K562 (cell line): ENCODE results near the gene CNTN2.

Experiments used
- MAX ChIP-seq: sonication (generic); formaldehyde crosslinking; IDR thresholded peaks from 2 replicates; pipeline ENCODE4 v1.9.0; 2022; ENCODE audit warnings: mild to moderate bottlenecking, missing genetic modification reagents
- TCF7L2 ChIP-seq: fragments of 150-350 bp; IDR thresholded peaks from 2 replicates; pipeline ENCODE4 v1.6.1; 2016; ENCODE audit warnings: low read depth, mild to moderate bottlenecking, low read length, moderate library complexity
- ZBTB9 ChIP-seq: fragments of 450-650 bp; formaldehyde crosslinking; IDR thresholded peaks from 2 replicates; pipeline ENCODE4 v1.4.0; 2020; ENCODE audit warnings: mild to moderate bottlenecking, moderate library complexity

- no peak for TF ChIP-seq MAX (CRISPR knock-in tag)
- no peak for TF ChIP-seq ZBTB9 (CRISPR knock-in tag)
- TF ChIP-seq TCF7L2: no peak
These were observed 21.3 kb downstream of the CNTN2 start for GRCh38 chr1:205064301-205064700.
